HepG2 (cell line): ENCODE measurements around the gene NOC3L. TPM values are rescaled to one million over a fixed set of nuclear protein-coding genes. Genes with fewer than 3 reads are reported as not detected.

Source experiments
- ARNT ChIP-seq: fragments of 450-650 bp; IDR thresholded peaks from 2 replicates; pipeline ENCODE4 v1.6.1; 2017
- BRD4 ChIP-seq: sonication (generic); formaldehyde crosslinking; IDR thresholded peaks from 2 replicates; pipeline ENCODE4 v1.4.0; 2020; ENCODE audit warnings: missing genetic modification reagents
- CCDC6 ChIP-seq: sonication (generic); formaldehyde crosslinking; IDR thresholded peaks from 2 replicates; pipeline ENCODE4 v1.8.1; 2022; ENCODE audit warnings: mild to moderate bottlenecking, missing genetic modification reagents, moderate library complexity
- DRAP1 ChIP-seq: IDR thresholded peaks from 2 replicates; pipeline ENCODE4 v1.6.1; 2016; ENCODE audit warnings: missing genetic modification reagents, missing compliant biosample characterization
- EEA1 ChIP-seq: sonication (generic); formaldehyde crosslinking; IDR thresholded peaks from 2 replicates; pipeline ENCODE4 v1.5.1; 2020; ENCODE audit warnings: mild to moderate bottlenecking, missing genetic modification reagents, borderline replicate concordance
- KDM1A ChIP-seq: IDR thresholded peaks from 2 replicates; pipeline ENCODE4 v1.6.1; 2016; ENCODE audit warnings: missing compliant biosample characterization
- MLX ChIP-seq: IDR thresholded peaks from 2 replicates; pipeline ENCODE4 v1.6.1; 2016
- ONECUT2 ChIP-seq: sonication (generic); formaldehyde crosslinking; IDR thresholded peaks from 2 replicates; pipeline ENCODE4 v1.4.0; 2020; ENCODE audit warnings: missing genetic modification reagents
- PRDM4 ChIP-seq: sonication (generic); formaldehyde crosslinking; IDR thresholded peaks from 2 replicates; pipeline ENCODE4 v1.9.0; 2021; ENCODE audit warnings: missing genetic modification reagents, borderline replicate concordance
- RFX1 ChIP-seq: fragments of 450-650 bp; IDR thresholded peaks from 2 replicates; pipeline ENCODE4 v1.6.1; 2017
- SOX6 ChIP-seq, 2 experiments: fragments of 450-650 bp in 1 of 2; sonication (generic) in 1 of 2; formaldehyde crosslinking in 1 of 2; IDR thresholded peaks; 2 replicates each; pipeline versions ENCODE4 v1.4.0 to v1.6.1; 2017 to 2020; ENCODE audit warnings: antibody characterized with exemption in 1 of 2, mild to moderate bottlenecking in 1 of 2, missing genetic modification reagents in 1 of 2
- TBX3 ChIP-seq: fragments of 450-650 bp; IDR thresholded peaks from 2 replicates; pipeline ENCODE4 v1.6.1; 2017; ENCODE audit warnings: antibody characterized with exemption, mild to moderate bottlenecking, inconsistent platforms, borderline replicate concordance
- TSC22D2 ChIP-seq: sonication (generic); formaldehyde crosslinking; IDR thresholded peaks from 2 replicates; pipeline ENCODE4 v1.5.1; 2020; ENCODE audit warnings: missing genetic modification reagents, mild to moderate bottlenecking, borderline replicate concordance
- WIZ ChIP-seq: sonication (generic); formaldehyde crosslinking; IDR thresholded peaks from 2 replicates; pipeline ENCODE4 v1.5.1; 2020; ENCODE audit warnings: mild to moderate bottlenecking, missing genetic modification reagents
- ZFP36 ChIP-seq: fragments of 150-350 bp; IDR thresholded peaks from 2 replicates; pipeline ENCODE4 v1.6.1; 2018; ENCODE audit warnings: borderline replicate concordance, low read length, low read depth; ENCODE audit not compliant: partially characterized antibody
- ZMYM4 ChIP-seq: sonication (generic); formaldehyde crosslinking; IDR thresholded peaks from 2 replicates; pipeline ENCODE4 v1.8.1; 2023; ENCODE audit warnings: mild to moderate bottlenecking, missing genetic modification reagents
- ZNF224 ChIP-seq: sonication (generic); formaldehyde crosslinking; IDR thresholded peaks from 2 replicates; pipeline ENCODE4 v1.5.0; 2020; ENCODE audit warnings: mild to moderate bottlenecking, missing genetic modification reagents
- ZNF276 ChIP-seq: sonication (generic); formaldehyde crosslinking; IDR thresholded peaks from 2 replicates; pipeline ENCODE4 v1.4.0; 2020; ENCODE audit warnings: mild to moderate bottlenecking, low read depth, missing genetic modification reagents
- ZNF430 ChIP-seq: sonication (generic); formaldehyde crosslinking; IDR thresholded peaks from 2 replicates; pipeline ENCODE4 v1.9.0; 2021; ENCODE audit warnings: mild to moderate bottlenecking, missing genetic modification reagents
- ZNF468 ChIP-seq: sonication (generic); formaldehyde crosslinking; IDR thresholded peaks from 2 replicates; pipeline ENCODE4 v1.8.0; 2022; ENCODE audit warnings: mild to moderate bottlenecking, moderate library complexity, missing genetic modification reagents
- ZNF496 ChIP-seq: sonication (generic); formaldehyde crosslinking; IDR thresholded peaks from 2 replicates; pipeline ENCODE4 v1.8.1; 2023; ENCODE audit warnings: mild to moderate bottlenecking, moderate library complexity, missing genetic modification reagents; ENCODE audit not compliant: insufficient replicate concordance
- ZNF570 ChIP-seq: sonication (generic); formaldehyde crosslinking; IDR thresholded peaks from 2 replicates; pipeline ENCODE4 v1.4.0; 2020; ENCODE audit warnings: mild to moderate bottlenecking, missing genetic modification reagents, borderline replicate concordance
- ZNF607 ChIP-seq: sonication (generic); formaldehyde crosslinking; IDR thresholded peaks from 2 replicates; pipeline ENCODE4 v1.5.1; 2020; ENCODE audit warnings: missing genetic modification reagents, mild to moderate bottlenecking, borderline replicate concordance
- ZNF747 ChIP-seq: sonication (generic); formaldehyde crosslinking; IDR thresholded peaks from 2 replicates; pipeline ENCODE4 v1.8.1; 2023; ENCODE audit warnings: missing genetic modification reagents, mild to moderate bottlenecking, borderline replicate concordance
- ZNF879 ChIP-seq: sonication (generic); formaldehyde crosslinking; IDR thresholded peaks from 2 replicates; pipeline ENCODE4 v1.8.1; 2023; ENCODE audit warnings: missing genetic modification reagents
- polyA plus RNA-seq, 8 experiments: library from polyadenylated mRNA; depleted of rRNA in 3 of 8; stranded (reverse) in 7 of 8; unstranded in 1 of 8; fragments of >200 nt; fragmentation: Illumina TruSeq in 4 of 8; extraction: Trizol in 4 of 8; gene quantifications; 2 replicates each; pipeline versions ENCODE4 v1.2.1 to v1.2.3, GENCODE V29; 2011 to 2016; ENCODE audit warnings: low read depth in 4 of 8, missing spikeins in 1 of 8, mixed read lengths in 1 of 8; ENCODE audit not compliant: insufficient read depth in 1 of 8
- total RNA-seq, 5 experiments: library from RNA; depleted of rRNA; stranded (reverse); fragments of >200 nt; fragmentation: Illumina TruSeq; extraction: Trizol; gene quantifications; 2 replicates each; pipeline ENCODE4 v1.2.3, GENCODE V29; 2016; ENCODE audit warnings: low read depth in 1 of 5

Gene NOC3L
- total and polyA plus RNA-seq, 2 of the 13 experiments (the other 11 are each of a cell fraction or from before 2014, with no cell fraction given): 7.8 to 36.6 TPM

GRCh38 chr10:94362360-94363250, at the start of gene NOC3L (continued):
- TF ChIP-seq ZFP36 (no peak), MLX (peak; percentile 55; the same call in 1 of the 2 replicates), ZMYM4 (CRISPR knock-in tag) (peak; percentile 99), ARNT (no peak), PRDM4 (CRISPR knock-in tag) (0 out of 2 replicates have a peak, but pooled peaks have one; percentile 92), TSC22D2 (CRISPR knock-in tag) (peak; percentile 83; the same call in 1 of the 2 replicates), EEA1 (CRISPR knock-in tag) (peak; percentile 91; the same call in 1 of the 2 replicates), DRAP1 (CRISPR knock-in tag) (peak; percentile 73), RFX1 (no peak), ZNF607 (peak; percentile 95), BRD4 (CRISPR knock-in tag) (peak; percentile 95), ZNF496 (CRISPR knock-in tag) (no peak), ZNF879 (CRISPR knock-in tag) (peak; percentile 99; the same call in 1 of the 2 replicates), CCDC6 (CRISPR knock-in tag) (peak; percentile 87), ZNF276 (CRISPR knock-in tag) (peak; percentile 86; the same call in 1 of the 2 replicates), WIZ (CRISPR knock-in tag) (peak; percentile 91), ZNF747 (peak; percentile 84), ZNF570 (CRISPR knock-in tag) (0 out of 2 replicates have a peak, but pooled peaks have one; percentile 82), SOX6 (IDR thresholded peaks at IDR 0.05) (no peak), SOX6 (CRISPR knock-in tag; IDR thresholded peaks at IDR 0.05) (peak; percentile 72), ZNF468 (no peak), ONECUT2 (CRISPR knock-in tag) (peak; percentile 56; the same call in 1 of the 2 replicates), KDM1A (CRISPR knock-in tag) (no peak), ZNF224 (CRISPR knock-in tag) (peak; percentile 94; the same call in 1 of the 2 replicates), TBX3 (no peak), ZNF430 (CRISPR knock-in tag) (peak; percentile 98)
